Stimulated activated naive CD8-positive, alpha-beta T cell treated with anti-CD3 and anti-CD28 coated beads, Interleukin-15, Interleukin-2, amounts not matched to agents 100 ng/mL and 50 ng/mL, for 24 hours (primary cell): ENCODE measurements around the gene CEP162.
A peak's percentile ranks its signal among the peaks of the same experiment; 100 is the strongest.
"Not testable (repeated sequence)": the region's sequence is repeated elsewhere in the genome, so short reads cannot be mapped to it uniquely, and the experiment has no call there.

Source experiments
- H3K27ac Mint-ChIP-seq: one replicate; pipeline ENCODE4 v1.8.0; 2021; ENCODE audit warnings: mild to moderate bottlenecking, mixed read lengths
- H3K27me3 Mint-ChIP-seq: one replicate; pipeline ENCODE4 v1.8.0; 2021; ENCODE audit warnings: mixed read lengths
- H3K36me3 Mint-ChIP-seq: one replicate; pipeline ENCODE4 v1.8.0; 2021; ENCODE audit warnings: low read depth, mixed read lengths
- H3K4me1 Mint-ChIP-seq: one replicate; pipeline ENCODE4 v1.8.0; 2021; ENCODE audit warnings: low read depth, mixed read lengths
- H3K4me3 Mint-ChIP-seq: one replicate; pipeline ENCODE4 v1.8.0; 2021; ENCODE audit warnings: mild to moderate bottlenecking, mixed read lengths
- H3K9me3 Mint-ChIP-seq: one replicate; pipeline ENCODE4 v1.8.0; 2021; ENCODE audit warnings: mixed read lengths

CEP162 gene

DNA sequence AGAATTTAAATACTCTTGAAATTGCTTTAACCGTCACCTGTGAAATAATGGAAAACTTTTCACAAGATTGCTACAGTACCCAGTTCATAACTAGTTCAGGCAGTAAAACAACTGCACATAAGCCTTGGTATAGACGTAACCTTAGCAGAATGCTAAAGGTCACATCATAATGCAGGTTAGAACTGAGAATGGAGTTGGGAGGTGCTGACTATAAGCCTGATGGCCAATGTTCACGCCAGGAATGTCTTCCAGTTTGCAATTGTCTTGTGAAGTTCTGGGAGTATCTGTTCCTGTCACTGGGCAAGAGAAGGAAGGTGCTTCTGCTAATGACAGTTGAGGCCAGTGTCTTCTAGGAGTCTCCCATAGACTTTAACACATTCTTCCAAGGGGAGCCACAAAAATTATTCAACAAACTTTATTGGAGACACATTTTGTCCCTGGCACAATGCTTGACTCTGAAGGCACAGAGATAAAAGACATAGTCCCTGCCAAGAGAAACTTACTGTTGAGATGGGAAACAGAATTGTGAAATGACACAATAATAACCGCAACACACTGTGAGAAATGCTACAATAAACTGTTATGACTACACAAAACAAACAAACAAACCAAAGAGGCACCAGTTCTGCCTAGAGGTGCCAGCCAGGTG is 24.6 kb upstream of the CEP162 start:
- Mint-ChIP-seq H3K4me3 (no peak overlapping the region), H3K9me3 (no peaks in the 10 kb centered on the region), H3K36me3 (no peaks in the 10 kb centered on the region), H3K4me1 (no peaks in the 10 kb centered on the region), H3K27me3 (peaks cover 25% of the 10 kb centered on the region), H3K27ac (no peak overlapping the region)

DNA sequence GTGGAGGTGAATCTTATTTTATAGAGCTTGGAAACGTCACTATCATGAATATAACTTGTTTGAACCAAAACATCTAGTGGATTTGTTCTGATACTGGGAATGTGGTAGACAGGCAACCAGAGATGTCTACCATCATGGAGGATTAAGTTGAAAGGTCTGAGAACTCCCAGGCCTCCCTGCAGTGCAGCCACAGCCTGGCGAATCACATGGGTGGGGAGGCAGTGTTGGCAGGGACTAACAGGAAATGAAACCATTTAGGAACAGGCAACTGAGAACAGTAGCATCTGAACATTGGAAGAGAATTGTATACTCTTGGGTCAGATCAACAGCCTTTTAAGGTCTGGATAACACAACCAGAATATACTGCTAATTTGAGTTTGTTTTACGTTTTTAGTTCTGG is 22.3 kb upstream of the CEP162 start:
- Mint-ChIP-seq H3K36me3 (no peaks in the 10 kb centered on the region), H3K4me3 (no peak overlapping the region), H3K4me1 (no peaks in the 10 kb centered on the region), H3K9me3 (no peaks in the 10 kb centered on the region), H3K27me3 (peaks cover 14% of the 10 kb centered on the region), H3K27ac (no peak overlapping the region)

DNA sequence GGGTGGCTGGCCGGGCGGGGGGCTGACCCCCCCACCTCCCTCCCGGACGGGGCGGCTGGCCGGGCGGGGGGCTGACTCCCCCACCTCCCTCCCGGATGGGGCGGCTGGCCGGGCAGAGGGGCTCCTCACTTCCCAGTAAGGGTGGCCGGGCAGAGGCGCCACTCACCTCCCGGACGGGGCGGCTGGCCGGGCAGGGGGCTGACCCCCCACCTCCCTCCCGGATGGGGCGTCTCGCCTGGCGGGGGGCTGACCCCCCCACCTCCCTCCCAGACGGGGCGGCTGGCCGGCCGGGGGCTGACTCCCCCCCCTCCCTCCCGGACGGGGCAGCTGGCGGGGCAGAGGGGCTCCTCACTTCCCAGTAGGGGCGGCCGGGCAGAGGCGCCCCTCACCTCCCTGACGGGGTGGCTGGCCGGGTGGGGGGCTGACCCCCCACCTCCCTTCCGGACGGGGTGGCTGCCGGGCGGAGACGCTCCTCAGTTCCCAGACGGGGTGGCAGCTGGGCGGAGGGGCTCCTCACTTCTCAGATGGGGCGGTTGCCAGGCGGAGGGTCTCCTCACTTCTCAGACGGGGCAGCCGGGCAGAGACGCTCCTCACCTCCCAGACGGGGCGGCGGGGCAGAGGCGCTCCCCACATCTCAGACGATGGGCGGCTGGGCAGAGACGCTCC is 17.1 kb upstream of the CEP162 start:
- H3K4me1 Mint-ChIP-seq, H3K9me3 Mint-ChIP-seq, H3K4me3 Mint-ChIP-seq, H3K27ac Mint-ChIP-seq, H3K36me3 Mint-ChIP-seq: not testable (repeated sequence)
- peaks cover 11% of the 10 kb centered on the region for H3K27me3 Mint-ChIP-seq

DNA sequence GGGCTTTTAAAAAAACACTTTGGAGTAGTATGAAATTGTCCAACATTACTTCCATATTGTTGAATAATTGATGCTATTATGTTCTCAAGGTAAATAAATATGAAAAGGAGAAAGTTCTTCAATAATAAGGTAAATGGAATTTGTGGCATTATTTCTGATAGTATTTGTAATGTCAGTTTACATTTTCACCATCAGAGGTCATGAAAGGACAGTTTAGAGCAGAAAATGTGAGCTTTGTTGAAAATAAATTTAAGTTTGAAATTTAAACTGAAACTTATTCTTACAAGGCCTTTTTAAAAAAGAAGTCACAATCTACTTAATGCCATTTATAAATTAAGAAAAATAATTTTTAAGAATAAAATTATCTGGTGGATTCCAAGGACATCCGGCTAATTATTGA is 15.8 kb upstream of the CEP162 start:
- Mint-ChIP-seq H3K4me1 (no peaks in the 10 kb centered on the region), H3K9me3 (no peaks in the 10 kb centered on the region), H3K36me3 (no peaks in the 10 kb centered on the region), H3K27me3 (peaks cover 16% of the 10 kb centered on the region), H3K4me3 (no peak overlapping the region), H3K27ac (no peak overlapping the region)

DNA sequence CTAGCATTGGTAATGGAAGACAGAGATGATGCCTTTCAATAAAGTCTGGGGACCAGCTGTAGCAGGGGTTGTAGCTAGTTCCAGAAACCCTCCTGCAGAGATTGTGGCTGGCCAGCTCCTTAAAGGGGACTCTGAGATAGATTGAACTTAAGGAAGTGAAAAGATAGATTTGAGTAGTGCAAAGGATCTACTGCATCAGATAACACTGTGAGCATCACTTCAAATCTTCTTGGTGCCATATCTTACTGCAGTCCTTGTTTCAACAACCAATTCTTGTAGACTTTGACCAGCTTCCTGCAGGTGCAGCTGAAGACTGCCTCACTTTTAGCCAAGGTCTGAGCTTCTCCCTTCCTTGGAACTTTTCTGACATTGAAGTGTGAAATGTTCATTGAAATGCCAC is 14.8 kb upstream of the CEP162 start:
- Mint-ChIP-seq H3K27ac (no peak overlapping the region), H3K4me1 (no peaks in the 10 kb centered on the region), H3K27me3 (peaks cover 22% of the 10 kb centered on the region), H3K4me3 (no peak overlapping the region), H3K9me3 (no peaks in the 10 kb centered on the region), H3K36me3 (no peaks in the 10 kb centered on the region)

DNA sequence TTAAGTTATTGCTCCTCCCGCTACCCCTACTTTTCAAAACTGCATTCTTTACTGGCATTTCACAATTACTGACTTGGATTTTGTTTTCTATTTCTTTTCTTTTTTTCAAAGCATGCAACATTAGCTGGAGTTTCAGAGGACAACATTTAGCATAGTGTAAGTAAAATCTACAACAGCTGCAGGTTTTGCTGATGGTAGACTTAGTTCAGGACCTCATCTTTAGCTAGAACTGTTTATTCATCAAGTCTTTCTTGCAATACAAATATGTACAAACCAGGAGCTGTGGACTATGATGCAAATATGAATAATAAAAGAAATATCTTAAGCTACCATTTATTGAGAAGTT is 728 bp upstream of the CEP162 start:
- Mint-ChIP-seq H3K27me3 (peaks cover 23% of the 10 kb centered on the region), H3K4me1 (peaks cover 20% of the 10 kb centered on the region), H3K27ac (peak overlapping the region; percentile 96), H3K36me3 (no peaks in the 10 kb centered on the region), H3K9me3 (no peaks in the 10 kb centered on the region), H3K4me3 (peak overlapping the region; percentile 99)

DNA sequence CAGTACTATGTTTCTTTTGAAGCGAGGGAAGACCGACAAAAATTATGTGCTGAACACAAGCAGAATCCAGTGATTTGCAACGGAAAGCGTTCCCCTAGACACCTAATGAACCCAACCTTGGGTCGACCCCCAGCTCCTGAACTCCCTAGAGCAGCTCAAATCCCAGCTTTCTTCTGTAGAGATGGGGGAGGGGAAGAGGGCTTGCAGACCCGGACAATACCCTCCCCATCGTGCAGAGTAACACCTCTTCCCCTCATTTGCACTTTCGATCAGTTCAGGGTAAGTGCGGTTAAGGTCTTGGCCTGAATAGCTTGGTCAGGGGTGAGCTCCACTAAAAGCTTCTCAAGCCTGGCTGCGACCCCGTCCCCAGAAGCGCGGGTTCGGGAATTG is 404 bp downstream of the CEP162 start:
- H3K36me3 Mint-ChIP-seq = no peaks in the 10 kb centered on the region
- no peaks in the 10 kb centered on the region for H3K9me3 Mint-ChIP-seq
- peaks cover 15% of the 10 kb centered on the region for H3K27me3 Mint-ChIP-seq
- H3K4me3 Mint-ChIP-seq = peak overlapping the region; percentile 99
- peak overlapping the region; percentile 96 for H3K27ac Mint-ChIP-seq
- H3K4me1 Mint-ChIP-seq = peaks cover 20% of the 10 kb centered on the region

DNA sequence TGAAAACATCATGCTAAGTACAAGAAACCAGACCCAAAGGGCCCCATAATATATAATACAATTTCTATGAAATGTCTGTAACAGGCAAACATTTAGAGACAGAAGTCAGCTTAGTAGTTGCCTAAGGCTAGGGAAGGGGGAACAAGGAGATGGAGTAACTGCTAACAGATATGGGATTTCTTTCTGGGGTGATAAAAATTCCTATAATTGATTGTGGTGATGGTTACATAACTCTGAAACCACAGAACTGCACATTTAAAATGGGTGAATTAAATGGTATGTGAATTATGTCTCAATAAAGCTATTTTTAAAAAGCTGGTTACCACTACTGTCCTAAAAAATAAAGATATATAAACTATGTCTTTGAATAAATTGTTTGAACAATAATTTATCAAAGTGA is 3.2 kb downstream of the CEP162 start:
- Mint-ChIP-seq H3K36me3 (no peaks in the 10 kb centered on the region), H3K27ac (no peak overlapping the region), H3K4me1 (peaks cover 20% of the 10 kb centered on the region), H3K27me3 (no peaks in the 10 kb centered on the region), H3K4me3 (no peak overlapping the region), H3K9me3 (no peaks in the 10 kb centered on the region)

DNA sequence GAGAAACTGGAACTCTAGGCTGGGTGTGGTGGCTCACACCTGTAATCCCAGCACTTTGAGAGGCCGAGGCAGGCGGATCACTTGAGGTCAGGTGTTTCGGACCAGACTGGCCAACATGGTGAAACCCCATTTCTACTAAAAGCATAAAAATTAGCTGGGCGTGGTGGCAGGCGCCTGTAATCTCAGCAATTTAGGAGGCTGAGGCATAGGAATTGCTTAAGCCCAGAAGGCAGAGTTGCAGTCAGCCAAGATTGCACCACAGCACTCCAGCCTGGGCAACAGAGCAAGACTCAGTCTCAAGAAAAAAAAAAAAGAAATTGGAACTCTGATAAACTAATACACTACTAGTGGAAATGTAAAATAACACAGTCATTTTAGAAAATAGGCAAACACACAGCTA is 3.8 kb downstream of the CEP162 start:
- not testable (repeated sequence) for H3K27ac Mint-ChIP-seq, H3K4me3 Mint-ChIP-seq, H3K36me3 Mint-ChIP-seq, H3K27me3 Mint-ChIP-seq, H3K9me3 Mint-ChIP-seq
- peaks cover 18% of the 10 kb centered on the region for H3K4me1 Mint-ChIP-seq

DNA sequence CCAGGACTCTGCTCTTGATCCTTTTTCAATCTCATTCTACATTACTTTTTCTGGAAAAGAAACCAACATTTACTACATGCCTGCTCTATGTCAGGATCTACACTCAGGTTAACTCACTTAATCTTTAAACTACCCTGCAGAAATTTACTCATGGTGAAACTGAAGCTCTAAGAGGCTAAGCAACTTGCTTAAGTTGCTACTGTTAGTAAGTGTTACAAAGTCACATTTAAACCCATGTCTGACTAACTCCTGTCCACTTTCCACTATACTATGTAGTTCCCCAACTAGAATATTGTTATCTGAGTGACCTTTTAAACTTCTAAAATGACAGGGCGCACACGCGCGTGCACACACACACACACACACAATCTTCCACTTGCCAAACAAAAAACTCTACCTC is 5.0 kb downstream of the CEP162 start:
- Mint-ChIP-seq H3K36me3 (no peaks in the 10 kb centered on the region), H3K4me1 (peaks cover 11% of the 10 kb centered on the region), H3K4me3 (no peak overlapping the region), H3K27me3 (no peaks in the 10 kb centered on the region), H3K9me3 (no peaks in the 10 kb centered on the region), H3K27ac (no peak overlapping the region)

DNA sequence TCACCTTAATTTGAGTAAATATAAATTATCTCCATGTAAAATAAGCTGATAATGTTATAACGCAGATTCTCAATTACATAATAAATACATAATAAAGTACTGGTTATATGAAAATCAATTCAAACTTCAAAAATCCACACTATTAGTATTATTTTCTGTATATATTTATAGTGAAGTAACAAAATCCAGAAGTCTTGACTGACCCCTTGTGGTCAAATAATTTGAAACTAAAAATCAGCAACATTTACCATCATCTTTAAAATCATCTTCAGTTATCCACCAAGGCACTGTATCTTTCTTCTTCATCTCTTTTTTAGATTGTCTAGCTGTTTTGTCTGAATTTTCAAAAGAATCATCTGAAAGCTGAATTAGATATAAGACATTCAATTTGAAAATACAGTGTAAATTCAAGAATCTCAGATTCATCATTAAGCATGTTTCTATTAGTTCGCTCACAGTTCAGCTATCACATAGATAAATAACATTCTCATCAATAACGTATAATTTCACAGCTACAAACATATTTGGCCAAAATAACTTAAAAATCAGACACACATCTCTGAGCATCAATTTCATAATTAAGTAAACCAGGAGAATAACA is 6.5 kb downstream of the CEP162 start:
- Mint-ChIP-seq H3K4me3 (no peak overlapping the region), H3K36me3 (no peaks in the 10 kb centered on the region), H3K4me1 (peaks cover 4% of the 10 kb centered on the region)

DNA sequence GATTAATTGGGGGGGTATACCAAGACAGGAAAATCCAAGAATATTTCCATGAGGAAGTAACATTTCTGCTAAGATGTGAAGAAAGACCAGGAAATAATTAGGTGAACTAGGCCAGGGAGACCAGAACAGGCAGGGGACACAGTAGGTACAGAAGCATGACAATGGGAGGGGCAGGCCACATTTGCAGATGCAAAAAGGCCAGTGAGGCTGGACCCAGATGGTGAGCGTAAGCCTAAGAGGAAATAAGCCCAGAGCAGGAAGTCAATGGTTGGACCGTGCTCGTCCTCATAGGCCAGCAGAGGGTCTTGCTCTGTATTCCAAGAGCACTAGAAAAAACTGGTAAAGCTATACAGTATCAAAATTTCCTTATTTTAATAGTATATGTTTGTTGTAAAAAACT is 9.4 kb downstream of the CEP162 start:
- Mint-ChIP-seq H3K27ac (no peak overlapping the region), H3K9me3 (no peaks in the 10 kb centered on the region), H3K4me1 (no peaks in the 10 kb centered on the region), H3K27me3 (no peaks in the 10 kb centered on the region), H3K36me3 (peaks cover 7% of the 10 kb centered on the region), H3K4me3 (no peak overlapping the region)

More for the DNA sequence above, 6.5 kb downstream of the CEP162 start:
- Mint-ChIP-seq H3K9me3 (no peaks in the 10 kb centered on the region), H3K27ac (no peak overlapping the region), H3K27me3 (no peaks in the 10 kb centered on the region)

DNA sequence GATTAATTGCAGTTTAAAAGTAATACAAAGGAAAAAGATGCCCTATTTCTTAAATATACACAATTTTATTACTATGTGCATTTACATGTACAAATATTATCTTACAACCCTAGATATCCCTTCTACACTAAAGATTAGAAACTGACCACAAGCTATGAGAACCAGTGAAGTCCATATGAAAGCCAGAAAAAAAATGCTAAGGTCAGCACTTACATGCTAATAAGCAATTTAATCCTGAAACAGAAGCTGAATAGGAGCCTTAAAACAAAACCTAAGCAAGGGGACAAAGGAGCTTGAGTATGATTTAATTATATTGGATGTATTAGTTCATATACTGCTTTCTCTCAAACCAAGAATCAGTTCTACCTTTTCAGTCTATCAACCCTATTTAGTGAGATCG is 14.2 kb downstream of the CEP162 start:
- Mint-ChIP-seq H3K27me3 (no peaks in the 10 kb centered on the region), H3K9me3 (no peaks in the 10 kb centered on the region), H3K4me3 (no peak overlapping the region), H3K27ac (no peak overlapping the region), H3K36me3 (peaks cover 32% of the 10 kb centered on the region), H3K4me1 (no peaks in the 10 kb centered on the region)

DNA sequence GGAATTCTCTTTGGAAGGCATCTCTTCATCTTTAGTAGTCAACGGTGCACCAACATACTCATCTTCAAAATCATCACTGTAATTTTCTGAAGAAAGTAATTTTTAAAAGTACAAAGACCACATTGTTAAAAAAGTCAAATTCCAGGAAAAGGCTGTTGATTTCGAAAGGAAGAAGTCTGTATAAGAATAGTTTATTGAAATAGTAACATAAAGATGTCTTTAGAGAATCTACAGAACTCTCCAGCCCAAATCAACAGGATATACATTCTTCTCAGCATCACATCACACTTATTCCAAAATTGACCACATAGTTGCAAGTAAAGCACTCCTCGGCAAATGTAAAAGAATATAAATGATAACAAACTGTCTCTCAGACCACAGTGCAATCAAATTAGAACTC is 23.4 kb downstream of the CEP162 start:
- H3K27me3 Mint-ChIP-seq = no peaks in the 10 kb centered on the region
- no peaks in the 10 kb centered on the region for H3K9me3 Mint-ChIP-seq
- H3K36me3 Mint-ChIP-seq = peaks cover 46% of the 10 kb centered on the region
- H3K4me1 Mint-ChIP-seq = no peaks in the 10 kb centered on the region
- H3K4me3 Mint-ChIP-seq = no peak overlapping the region
- H3K27ac Mint-ChIP-seq = no peak overlapping the region

DNA sequence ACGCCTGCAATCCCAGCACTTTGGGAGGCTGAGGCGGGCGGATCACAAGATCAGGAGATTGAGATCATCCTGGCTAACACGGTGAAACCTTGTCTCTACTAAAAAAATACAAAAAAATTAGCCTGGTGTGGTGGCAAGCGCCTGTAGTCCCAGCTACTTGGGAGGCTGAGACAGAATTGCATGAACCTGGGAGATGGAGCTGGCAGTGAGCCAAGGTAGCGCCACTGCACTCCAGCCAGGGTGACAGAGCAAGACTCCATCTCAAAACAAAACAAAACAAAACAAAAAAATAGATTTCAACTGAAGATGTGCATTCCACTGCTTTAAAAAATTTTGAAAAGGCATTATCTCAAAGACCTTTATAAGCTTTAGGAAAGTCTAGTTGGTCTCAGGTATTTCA is 27.5 kb downstream of the CEP162 start:
- peaks cover 45% of the 10 kb centered on the region for H3K36me3 Mint-ChIP-seq
- H3K4me3 Mint-ChIP-seq, H3K27me3 Mint-ChIP-seq, H3K27ac Mint-ChIP-seq, H3K9me3 Mint-ChIP-seq, H3K4me1 Mint-ChIP-seq: not testable (repeated sequence)

DNA sequence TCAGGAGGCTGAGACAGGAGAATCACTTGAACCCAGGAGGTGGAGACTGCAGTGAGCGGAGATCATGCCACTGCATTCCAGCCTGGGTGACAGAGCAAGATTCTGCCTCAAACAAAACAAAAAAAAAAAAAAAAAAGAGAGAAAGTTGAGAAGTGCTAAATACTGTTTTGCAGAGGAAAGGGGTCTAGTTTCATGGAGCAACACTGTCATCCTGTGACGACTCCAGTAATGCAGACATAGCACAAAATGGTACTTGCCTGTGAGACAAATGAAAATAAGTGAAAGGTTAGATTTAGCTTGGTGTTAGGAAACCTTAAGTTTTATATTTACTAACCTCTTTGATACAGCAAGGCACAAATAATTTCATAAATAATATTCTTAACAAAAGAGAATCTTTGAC is 29.7 kb downstream of the CEP162 start:
- Mint-ChIP-seq H3K9me3 (no peaks in the 10 kb centered on the region), H3K4me3 (no peak overlapping the region), H3K36me3 (peaks cover 48% of the 10 kb centered on the region), H3K27ac (no peak overlapping the region), H3K4me1 (peaks cover 4% of the 10 kb centered on the region), H3K27me3 (no peaks in the 10 kb centered on the region)
